Heart right ventricle (tissue), 16 donors: ENCODE measurements around the gene ZDHHC1. TPM values are rescaled to one million over a fixed set of nuclear protein-coding genes. Genes with fewer than 3 reads are reported as not detected.
A peak's percentile ranks its signal among the peaks of the same experiment; 100 is the strongest.

Source experiments
- ATAC-seq, 8 donors: fragments of 200-7000 bp; cut with Tn5 transposase; one replicate each; pipeline ENCODE4 v1.9.1; 2020; ENCODE audit warnings: mild to moderate bottlenecking in 8 of 8, moderate library complexity in 8 of 8, moderate number of reproducible peaks in 1 of 8
- DNase-seq, 2 donors: peaks; one replicate each; pipeline ENCODE4 v3.0.0-alpha.2; 2020
- H3K27ac ChIP-seq, 10 donors: fragments of 200-600 bp; sonication (generic) in 2 of 10; one replicate each; pipeline versions ENCODE4 v1.5.0 to v1.8.0; 2020 to 2022; ENCODE audit warnings: mild to moderate bottlenecking in 3 of 10
- H3K27me3 ChIP-seq, 7 donors: fragments of 200-600 bp; one replicate each; pipeline ENCODE4 v1.8.0; 2021 to 2022; ENCODE audit warnings: mild to moderate bottlenecking in 2 of 7
- H3K36me3 ChIP-seq, 9 donors: fragments of 200-600 bp; sonication (generic) in 1 of 9; one replicate each; pipeline versions ENCODE4 v1.5.0 to v1.8.0; 2020 to 2022; ENCODE audit warnings: mild to moderate bottlenecking in 2 of 9
- H3K4me1 ChIP-seq, 9 donors: fragments of 200-600 bp; sonication (generic) in 1 of 9; one replicate each; pipeline versions ENCODE4 v1.5.0 to v1.8.0; 2020 to 2022; ENCODE audit warnings: mild to moderate bottlenecking in 4 of 9
- H3K4me3 ChIP-seq, 10 donors: fragments of 200-600 bp; sonication (generic) in 2 of 10; one replicate each; pipeline versions ENCODE4 v1.5.0 to v1.8.0; 2020 to 2022; ENCODE audit warnings: mild to moderate bottlenecking in 7 of 10, moderate library complexity in 2 of 10
- H3K9me3 ChIP-seq, 11 donors: fragments of 200-600 bp in 10 of 11; sonication (generic) in 2 of 11; one replicate each; pipeline versions ENCODE4 v1.5.0 to v1.8.0; 2013 to 2022; ENCODE audit warnings: mild to moderate bottlenecking in 2 of 11, control low read depth in 1 of 11, moderate library complexity in 1 of 11
- CTCF ChIP-seq, 9 donors: fragments of 200-600 bp; sonication (generic) in 2 of 9; IDR thresholded peaks; one replicate each; pipeline versions ENCODE4 v1.5.0 to v1.8.0; 2021 to 2022; ENCODE audit warnings: antibody characterized with exemption in 9 of 9, mild to moderate bottlenecking in 5 of 9, moderate library complexity in 1 of 9
- WGBS, 2 donors: extraction: QIAGEN DNeasy Blood & Tissue Kit; methylation state at CpG; one replicate each; pipeline ENCODE4 v1.1.7; 2013; ENCODE audit warnings: inconsistent platforms in 1 of 2; 5-methylcytosine and 5-hydroxymethylcytosine counted together
- intact Hi-C, 10 donors: fragments of 100-400 bp; cut with DNase I; formaldehyde crosslinking; loops; one replicate each; pipeline versions ENCODE4 v1.11.1 to v1.14.2; 2022
- polyA plus RNA-seq, 2 donors: library from polyadenylated mRNA; stranded (reverse); fragments of 200-250 nt; gene quantifications; one replicate each; pipeline ENCODE4 v1.2.3, GENCODE V29; 2013
- total RNA-seq, 10 donors: library from RNA; stranded (reverse); fragmentation: NEBNext Ultra II Directional in 3 of 10; extraction: Animal tissue kit (Norgen Biotek cat#: 25700) in 3 of 10; gene quantifications; one replicate each; pipeline versions ENCODE4 v1.2.1 to v1.2.4, GENCODE V29; 2021 to 2023
- donor health status: Arrhythmogenic right ventricular cardiomyopathy.
- donor health status: ischemic (EF 13 %, LVEDD 7.1; RV severe dilation, severe dysfunction).
- donor health status: healthy with polysubstance abuse.
- donor health status: DM: no; HTN: yes; CAD: no.
- donor health status: DM: no; HTN: no; CAD: no.
- donor health status: ischemic (EF 25% LVEDD 6.9; RV normal size, moderate dysfunction).
- donor health status: ischemic (EF 25% LVEDD 5.7; RV mildly dilated, moderate dysfunction).
- donor health status: healthy.
- donor health status: DM: yes; HTN: yes; CAD: no.
- donor health status: Ischemic cardiomyopathy.
- donor health status: ischemic (EF 35%, LVEDD 5.7; RV mildly dilated, moderate dysfunction).
- donor health status: nonischemic (EF 11% LVEDD 7.7; RV severe dilation, severe dysfunction).
- donor health status: DM: yes; HTN: yes; CAD: no.
- donor health status: PGD.
- donor health status: ischemic (EF 29% LVEDD 5.4; RV normal size, mild dysfunction).
- donor health status: nonischemic (EF 23%, LVEDD 6.1; RV moderate dilation, normal function).

ZDHHC1 gene
- total and polyA plus RNA-seq, 12 donors = 3.2 to 6.3 (median 4.1) TPM

DNA sequence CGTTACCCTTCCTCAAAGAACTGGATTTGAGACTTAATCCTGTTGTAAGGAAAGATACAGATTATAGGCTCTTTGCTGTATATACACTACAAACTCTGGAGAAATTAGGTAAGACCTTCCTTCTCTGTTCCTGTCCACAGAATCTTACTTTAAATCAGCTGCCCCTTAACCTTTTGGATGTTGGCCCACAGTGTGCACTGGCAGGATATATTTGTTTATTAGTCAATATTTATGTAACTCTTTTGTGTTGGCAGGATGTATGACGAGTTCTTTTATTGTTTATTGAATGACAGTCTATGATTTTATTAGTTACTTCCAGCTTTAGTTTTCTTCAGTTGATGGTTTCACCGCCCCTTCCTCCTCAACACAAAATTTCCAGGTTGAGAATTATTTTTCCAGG is 69.9 kb downstream of the ZDHHC1 start:
- no peak for DNase-seq
- Histone ChIP-seq H3K27ac (peak overlapping the region in 2 of 10 donors; percentile 34 to 40), H3K4me3 (no peak overlapping the region), H3K9me3 (no peaks in the 10 kb centered on the region), H3K27me3 (no peaks in the 10 kb centered on the region), H3K4me1 (peaks cover 0 to 11% (median 6%) of the 10 kb centered on the region in 9 donors), H3K36me3 (no peaks in the 10 kb centered on the region)
- TF ChIP-seq CTCF (IDR thresholded peaks at IDR 0.05) = no peak
- 66 to 68% methylated on average over 3 of the region's 3 CpGs for WGBS, 2 donors
- intact Hi-C loops = no loop called here
- peak in 2 of 8 donors; percentile 14 to 69 for ATAC-seq

DNA sequence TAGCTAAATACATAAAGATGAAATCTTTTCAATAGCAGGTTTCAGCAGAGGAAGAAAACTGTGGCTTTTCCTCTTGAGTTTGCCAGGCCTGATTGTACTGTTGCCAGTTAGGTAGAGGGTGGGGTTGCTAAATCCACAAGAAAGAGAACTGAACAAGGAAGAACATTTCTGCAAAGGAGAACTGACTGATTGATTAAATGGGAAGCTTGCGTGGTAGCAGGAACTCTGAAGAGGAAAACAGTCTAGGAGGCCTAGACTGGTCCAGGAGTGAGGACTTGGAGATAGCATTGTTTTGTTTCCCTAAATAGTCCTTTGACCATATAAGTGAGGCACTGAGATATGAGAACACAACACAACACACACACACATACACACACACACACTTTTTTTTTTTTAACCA is 70.9 kb downstream of the ZDHHC1 start:
- Histone ChIP-seq H3K36me3 (no peaks in the 10 kb centered on the region), H3K27me3 (no peaks in the 10 kb centered on the region), H3K4me1 (peaks cover 0 to 11% (median 6%) of the 10 kb centered on the region in 9 donors), H3K9me3 (no peaks in the 10 kb centered on the region), H3K27ac (no peak overlapping the region), H3K4me3 (no peak overlapping the region)
- 39 to 48% methylated on average over 1 of the region's 1 CpG for WGBS, 2 donors
- peak in 3 of 8 donors; percentile 42 to 64 (median 58) for ATAC-seq
- TF ChIP-seq CTCF (IDR thresholded peaks at IDR 0.05) = no peak
- intact Hi-C loops = no loop called here
- no peak for DNase-seq

Other genes starting within 250 kb of the ZDHHC1 start
- gene NOL3, start 245.9 kb downstream of the ZDHHC1 start, total RNA-seq = 10 to 100 TPM; 71.8 to 92.2 (median 79.9) TPM
- 100 to 1,000 TPM; 115 to 132 TPM for gene NOL3, start 245.9 kb downstream of the ZDHHC1 start, polyA plus RNA-seq
- 10 to 100 TPM in 9 of 10 donors, 1 to 10 TPM in 1; 8.0 to 15.2 (median 12.1) TPM for gene MATCAP1, start 232.5 kb downstream of the ZDHHC1 start, total RNA-seq
- 10 to 100 TPM; 13.0 to 30.9 TPM for gene MATCAP1, start 232.5 kb downstream of the ZDHHC1 start, polyA plus RNA-seq
- 1 to 10 TPM; 1.8 to 4.8 (median 3.0) TPM for gene EXOC3L1, start 226.3 kb downstream of the ZDHHC1 start, total RNA-seq
- gene EXOC3L1, start 226.3 kb downstream of the ZDHHC1 start, polyA plus RNA-seq = 1 to 10 TPM; 7.7 to 8.8 TPM
- 10 to 100 TPM; 21.9 to 45.6 (median 28.6) TPM for gene E2F4, start 224.3 kb downstream of the ZDHHC1 start, total RNA-seq
- 10 to 100 TPM; 33.4 to 38.4 TPM for gene E2F4, start 224.3 kb downstream of the ZDHHC1 start, polyA plus RNA-seq
- gene ELMO3, start 217.3 kb downstream of the ZDHHC1 start, total RNA-seq = 1 to 10 TPM in 1 of 10 donors, under 1 TPM in 9; 0.19 to 1.1 (median 0.42) TPM
- gene ELMO3, start 217.3 kb downstream of the ZDHHC1 start, polyA plus RNA-seq = 1 to 10 TPM; 1.3 to 1.9 TPM
- gene TMEM208, start 189.3 kb downstream of the ZDHHC1 start, total RNA-seq = 10 to 100 TPM in 6 of 10 donors, 1 to 10 TPM in 4; 7.6 to 22.1 (median 11.7) TPM
- 10 to 100 TPM; 74.7 to 92.0 TPM for gene TMEM208, start 189.3 kb downstream of the ZDHHC1 start, polyA plus RNA-seq
- 10 to 100 TPM; 11.6 to 26.2 (median 19.1) TPM for gene FHOD1, start 169.0 kb downstream of the ZDHHC1 start, total RNA-seq
- 10 to 100 TPM; 16.6 to 71.1 TPM for gene FHOD1, start 169.0 kb downstream of the ZDHHC1 start, polyA plus RNA-seq
- 1 to 10 TPM in 6 of 10 donors, under 1 TPM in 4; 0.71 to 2.4 (median 1.0) TPM for gene SLC9A5, start 167.5 kb downstream of the ZDHHC1 start, total RNA-seq
- 1 to 10 TPM in 1 of 2 donors, under 1 TPM in 1; 0.26 to 1.5 TPM for gene SLC9A5, start 167.5 kb downstream of the ZDHHC1 start, polyA plus RNA-seq
- 1 to 10 TPM in 4 of 10 donors, under 1 TPM in 6; 0.25 to 2.5 (median 0.61) TPM for gene PLEKHG4, start 136.9 kb downstream of the ZDHHC1 start, total RNA-seq
- gene PLEKHG4, start 136.9 kb downstream of the ZDHHC1 start, polyA plus RNA-seq = 1 to 10 TPM; 1.3 to 2.9 TPM
- gene KCTD19, start 89.7 kb downstream of the ZDHHC1 start, total RNA-seq = not detected
- gene KCTD19, start 89.7 kb downstream of the ZDHHC1 start, polyA plus RNA-seq = under 1 TPM; 0.01 to 0.22 TPM
- gene LRRC36, start 89.7 kb downstream of the ZDHHC1 start, total RNA-seq = under 1 TPM in 1 of 10 donors, not detected in 9; 0.26 TPM
- under 1 TPM; 0.42 to 0.88 TPM for gene LRRC36, start 89.7 kb downstream of the ZDHHC1 start, polyA plus RNA-seq
- 10 to 100 TPM in 1 of 10 donors, 1 to 10 TPM in 9; 6.4 to 15.9 (median 9.0) TPM for gene TPPP3, start 23.0 kb downstream of the ZDHHC1 start, total RNA-seq
- gene TPPP3, start 23.0 kb downstream of the ZDHHC1 start, polyA plus RNA-seq = 10 to 100 TPM; 21.1 to 26.1 TPM
- 1 to 10 TPM in 1 of 10 donors, under 1 TPM in 8, not detected in 1; 0.16 to 1.4 (median 0.57) TPM for gene HSD11B2, start 14.6 kb upstream of the ZDHHC1 start, total RNA-seq
- gene HSD11B2, start 14.6 kb upstream of the ZDHHC1 start, polyA plus RNA-seq = under 1 TPM; 0.41 to 0.51 TPM
- gene ATP6V0D1, start 64.7 kb upstream of the ZDHHC1 start, total RNA-seq = 10 to 100 TPM; 57.4 to 84.7 (median 67.5) TPM
- 10 to 100 TPM; 12.8 to 73.3 TPM for gene ATP6V0D1, start 64.7 kb upstream of the ZDHHC1 start, polyA plus RNA-seq
- gene AGRP, start 67.1 kb upstream of the ZDHHC1 start, total RNA-seq = not detected
- under 1 TPM in 1 of 2 donors, not detected in 1; 0.10 TPM for gene AGRP, start 67.1 kb upstream of the ZDHHC1 start, polyA plus RNA-seq
- 10 to 100 TPM; 45.9 to 86.1 (median 73.8) TPM for gene RIPOR1, start 112.4 kb upstream of the ZDHHC1 start, total RNA-seq
- 10 to 100 TPM; 40.0 to 66.9 TPM for gene RIPOR1, start 112.4 kb upstream of the ZDHHC1 start, polyA plus RNA-seq
- gene CTCF, start 146.0 kb upstream of the ZDHHC1 start, total RNA-seq = 10 to 100 TPM; 20.5 to 31.0 (median 24.8) TPM
- gene CTCF, start 146.0 kb upstream of the ZDHHC1 start, polyA plus RNA-seq = 10 to 100 TPM; 11.9 to 20.7 TPM
- 1 to 10 TPM in 3 of 10 donors, under 1 TPM in 6, not detected in 1; 0.27 to 2.7 (median 0.60) TPM for gene CARMIL2, start 228.7 kb upstream of the ZDHHC1 start, total RNA-seq
- 1 to 10 TPM in 1 of 2 donors, under 1 TPM in 1; 0.16 to 1.2 TPM for gene CARMIL2, start 228.7 kb upstream of the ZDHHC1 start, polyA plus RNA-seq
- gene ACD, start 243.8 kb upstream of the ZDHHC1 start, total RNA-seq = 10 to 100 TPM in 1 of 10 donors, 1 to 10 TPM in 9; 6.9 to 11.3 (median 8.6) TPM
- 10 to 100 TPM in 1 of 2 donors, 1 to 10 TPM in 1; 7.7 to 15.0 TPM for gene ACD, start 243.8 kb upstream of the ZDHHC1 start, polyA plus RNA-seq
- gene PARD6A, start 244.5 kb upstream of the ZDHHC1 start, total RNA-seq = 1 to 10 TPM; 1.7 to 5.9 (median 2.2) TPM
- 1 to 10 TPM; 2.7 to 5.8 TPM for gene PARD6A, start 244.5 kb upstream of the ZDHHC1 start, polyA plus RNA-seq